HepG2 (cell line): ENCODE measurements around the gene TMEM87B. TPM values are rescaled to one million over a fixed set of nuclear protein-coding genes. Genes with fewer than 3 reads are reported as not detected.

Source experiments
- FOXO1 ChIP-seq: sonication (generic); formaldehyde crosslinking; IDR thresholded peaks from 2 replicates; pipeline ENCODE4 v1.4.0; 2020; ENCODE audit warnings: missing genetic modification reagents
- GATAD1 ChIP-seq: IDR thresholded peaks from 2 replicates; pipeline ENCODE4 v1.6.1; 2016; ENCODE audit warnings: missing genetic modification reagents, missing compliant biosample characterization
- SMYD3 ChIP-seq: sonication (generic); formaldehyde crosslinking; IDR thresholded peaks from 2 replicates; pipeline ENCODE4 v1.8.1; 2023; ENCODE audit warnings: mild to moderate bottlenecking, missing genetic modification reagents
- YEATS2 ChIP-seq: sonication (generic); formaldehyde crosslinking; IDR thresholded peaks from 2 replicates; pipeline ENCODE4 v1.4.0; 2020; ENCODE audit warnings: missing genetic modification reagents, borderline replicate concordance
- ZMYM4 ChIP-seq: sonication (generic); formaldehyde crosslinking; IDR thresholded peaks from 2 replicates; pipeline ENCODE4 v1.8.1; 2023; ENCODE audit warnings: mild to moderate bottlenecking, missing genetic modification reagents
- ZNF205 ChIP-seq: IDR thresholded peaks from 2 replicates; pipeline ENCODE4 v1.6.1; 2018; ENCODE audit warnings: missing biosample characterization, missing genetic modification reagents
- ZNF30 ChIP-seq: sonication (generic); formaldehyde crosslinking; IDR thresholded peaks from 2 replicates; pipeline ENCODE4 v1.5.0; 2020; ENCODE audit warnings: mild to moderate bottlenecking, missing genetic modification reagents
- ZNF407 ChIP-seq: sonication (generic); formaldehyde crosslinking; IDR thresholded peaks from one replicate; pipeline ENCODE4 v1.5.1; 2020; ENCODE audit warnings: mild to moderate bottlenecking, missing genetic modification reagents; ENCODE audit errors: not compliant biosample characterization
- polyA plus RNA-seq, 8 experiments: library from polyadenylated mRNA; depleted of rRNA in 3 of 8; stranded (reverse) in 7 of 8; unstranded in 1 of 8; fragments of >200 nt; fragmentation: Illumina TruSeq in 4 of 8; extraction: Trizol in 4 of 8; gene quantifications; 2 replicates each; pipeline versions ENCODE4 v1.2.1 to v1.2.3, GENCODE V29; 2011 to 2016; ENCODE audit warnings: low read depth in 4 of 8, missing spikeins in 1 of 8, mixed read lengths in 1 of 8; ENCODE audit not compliant: insufficient read depth in 1 of 8
- total RNA-seq, 5 experiments: library from RNA; depleted of rRNA; stranded (reverse); fragments of >200 nt; fragmentation: Illumina TruSeq; extraction: Trizol; gene quantifications; 2 replicates each; pipeline ENCODE4 v1.2.3, GENCODE V29; 2016; ENCODE audit warnings: low read depth in 1 of 5
- TF ChIP-seq, protein P1 (sequence below): IDR thresholded peaks from 2 replicates; pipeline ENCODE4 v1.6.1; 2016; ENCODE audit warnings: low read depth, borderline replicate concordance
- TF ChIP-seq, protein P2 (sequence below): sonication (generic); formaldehyde crosslinking; IDR thresholded peaks from 2 replicates; pipeline ENCODE4 v1.5.1; 2020; ENCODE audit warnings: missing genetic modification reagents, mild to moderate bottlenecking, borderline replicate concordance

Gene TMEM87B
- total and polyA plus RNA-seq, 2 of the 13 experiments (the other 11 are each of a cell fraction or from before 2014, with no cell fraction given), result 15.1 to 16.2 TPM

- TF ChIP-seq ZNF407 (CRISPR knock-in tag), result no peak
- no peak for TF ChIP-seq ZNF30 (CRISPR knock-in tag)
- no peak for TF ChIP-seq GATAD1
- TF ChIP-seq YEATS2 (CRISPR knock-in tag), result no peak
- TF ChIP-seq, protein P1, sequence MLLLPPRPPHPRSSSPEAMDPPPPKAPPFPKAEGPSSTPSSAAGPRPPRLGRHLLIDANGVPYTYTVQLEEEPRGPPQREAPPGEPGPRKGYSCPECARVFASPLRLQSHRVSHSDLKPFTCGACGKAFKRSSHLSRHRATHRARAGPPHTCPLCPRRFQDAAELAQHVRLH (CRISPR knock-in tag), result no peak
- no peak for TF ChIP-seq ZMYM4 (CRISPR knock-in tag)
- no peak for TF ChIP-seq SMYD3
- TF ChIP-seq, protein P2, sequence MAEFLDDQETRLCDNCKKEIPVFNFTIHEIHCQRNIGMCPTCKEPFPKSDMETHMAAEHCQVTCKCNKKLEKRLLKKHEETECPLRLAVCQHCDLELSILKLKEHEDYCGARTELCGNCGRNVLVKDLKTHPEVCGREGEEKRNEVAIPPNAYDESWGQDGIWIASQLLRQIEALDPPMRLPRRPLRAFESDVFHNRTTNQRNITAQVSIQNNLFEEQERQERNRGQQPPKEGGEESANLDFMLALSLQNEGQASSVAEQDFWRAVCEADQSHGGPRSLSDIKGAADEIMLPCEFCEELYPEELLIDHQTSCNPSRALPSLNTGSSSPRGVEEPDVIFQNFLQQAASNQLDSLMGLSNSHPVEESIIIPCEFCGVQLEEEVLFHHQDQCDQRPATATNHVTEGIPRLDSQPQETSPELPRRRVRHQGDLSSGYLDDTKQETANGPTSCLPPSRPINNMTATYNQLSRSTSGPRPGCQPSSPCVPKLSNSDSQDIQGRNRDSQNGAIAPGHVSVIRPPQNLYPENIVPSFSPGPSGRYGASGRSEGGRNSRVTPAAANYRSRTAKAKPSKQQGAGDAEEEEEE (CRISPR knock-in tag), result no peak
- no peak for TF ChIP-seq FOXO1 (CRISPR knock-in tag)
- no peak for TF ChIP-seq ZNF205 (CRISPR knock-in tag)
These were observed 99.4 kb downstream of the TMEM87B start (continued) for GRCh38 chr2:112154246-112155117.
